ENCODE data around the gene CATSPER3. TPM values are rescaled to one million over a fixed set of nuclear protein-coding genes. Genes with fewer than 3 reads are reported as not detected.

CATSPER3 gene
- total RNA-seq, 2 experiments from 2014 or later: 0.56 TPM; not detected in 1

- Mint-ChIP-seq H3K36me3 (ENCODE audit: low read depth) (no peaks in the 10 kb centered on the region), H3K9me3 (no peaks in the 10 kb centered on the region), H3K4me3 (no peak overlapping the region), H3K27me3 (peaks cover 83% of the 10 kb centered on the region), H3K4me1 (ENCODE audit: low read depth) (peaks cover 18% of the 10 kb centered on the region), H3K27ac (no peak overlapping the region)
- Histone ChIP-seq H3K36me3 (ENCODE audit: insufficient read depth, low read length) (no peaks in the 10 kb centered on the region), H3K9me3 (ENCODE audit: control insufficient read depth in 1 of 2, insufficient read depth in 1 of 2, low read length in 2 of 2) (peaks cover 0 to 18% of the 10 kb centered on the region in 2 experiments), H3K4me3 (ENCODE audit: low read length) (no peak overlapping the region), H3K27ac (ENCODE audit: low read depth in 1 of 2, low read length in 2 of 2) (no peak overlapping the region), H3K4me1 (ENCODE audit: insufficient read depth, low read length) (peaks cover 26% of the 10 kb centered on the region), H3K27me3 (ENCODE audit: control insufficient read depth in 1 of 2, insufficient read depth in 2 of 2, low read length in 2 of 2) (peaks cover 65 to 85% of the 10 kb centered on the region in 2 experiments)
- TF ChIP-seq CTCF (IDR thresholded peaks at IDR 0.05): no peak
- DNase-seq (no peak), ATAC-seq (ENCODE audit: poor library complexity) (no peak)
- ChIA-PET POLR2A (no interaction called here), CTCF (no interaction called here)
- intact Hi-C loops (cut with DNase I, micrococcal nuclease): no loop called here
Observed at GRCh38 chr5:135041726-135042125, 74.0 kb downstream of the CATSPER3 start.

- H3K4me3 Mint-ChIP-seq: no peak overlapping the region
- Histone ChIP-seq H3K27ac (ENCODE audit: low read depth in 1 of 2, low read length in 2 of 2) (no peak overlapping the region), H3K4me1 (ENCODE audit: insufficient read depth, low read length) (peaks cover 26% of the 10 kb centered on the region), H3K9me3 (ENCODE audit: control insufficient read depth in 1 of 2, insufficient read depth in 1 of 2, low read length in 2 of 2) (peaks cover 0 to 18% of the 10 kb centered on the region in 2 experiments), H3K27me3 (ENCODE audit: control insufficient read depth in 1 of 2, insufficient read depth in 2 of 2, low read length in 2 of 2) (peaks cover 56 to 82% of the 10 kb centered on the region in 2 experiments), H3K36me3 (ENCODE audit: insufficient read depth, low read length) (no peaks in the 10 kb centered on the region), H3K4me3 (ENCODE audit: low read length) (no peak overlapping the region)
- no peaks in the 10 kb centered on the region for H3K9me3 Mint-ChIP-seq
- ChIA-PET CTCF (no interaction called here), POLR2A (no interaction called here)
- H3K4me1 Mint-ChIP-seq (ENCODE audit: low read depth): peaks cover 18% of the 10 kb centered on the region
- TF ChIP-seq CTCF (IDR thresholded peaks at IDR 0.05): no peak
- no peak overlapping the region for H3K27ac Mint-ChIP-seq
- DNase-seq (no peak), ATAC-seq (ENCODE audit: poor library complexity) (no peak)
- intact Hi-C loops (cut with DNase I, micrococcal nuclease): no loop called here
- H3K36me3 Mint-ChIP-seq (ENCODE audit: low read depth): no peaks in the 10 kb centered on the region
- H3K27me3 Mint-ChIP-seq: peaks cover 82% of the 10 kb centered on the region
Observed at GRCh38 chr5:135042595-135042994, 74.9 kb downstream of the CATSPER3 start.

- H3K4me1 Mint-ChIP-seq (ENCODE audit: low read depth): peaks cover 9% of the 10 kb centered on the region
- no peak for DNase-seq
- no peak overlapping the region for H3K27ac Mint-ChIP-seq
- Histone ChIP-seq H3K36me3 (ENCODE audit: insufficient read depth, low read length) (no peaks in the 10 kb centered on the region), H3K27me3 (ENCODE audit: control insufficient read depth in 1 of 2, insufficient read depth in 2 of 2, low read length in 2 of 2) (peaks cover 32 to 73% of the 10 kb centered on the region in 2 experiments), H3K4me3 (ENCODE audit: low read length) (no peak overlapping the region), H3K4me1 (ENCODE audit: insufficient read depth, low read length) (peaks cover 4% of the 10 kb centered on the region), H3K9me3 (ENCODE audit: control insufficient read depth in 1 of 2, insufficient read depth in 1 of 2, low read length in 2 of 2) (peaks cover 0 to 6% of the 10 kb centered on the region in 2 experiments), H3K27ac (ENCODE audit: low read depth in 1 of 2, low read length in 2 of 2) (no peak overlapping the region)
- TF ChIP-seq CTCF (IDR thresholded peaks at IDR 0.05): no peak
- H3K9me3 Mint-ChIP-seq: no peaks in the 10 kb centered on the region
- peaks cover 86% of the 10 kb centered on the region for H3K27me3 Mint-ChIP-seq
- ATAC-seq (ENCODE audit: poor library complexity): no peak
- POLR2A ChIA-PET: no interaction called here
- CTCF ChIA-PET: no interaction called here
- H3K36me3 Mint-ChIP-seq (ENCODE audit: low read depth): no peaks in the 10 kb centered on the region
- intact Hi-C loops (cut with DNase I, micrococcal nuclease): no loop called here
- H3K4me3 Mint-ChIP-seq: no peak overlapping the region
Observed at GRCh38 chr5:135045488-135045887, 77.8 kb downstream of the CATSPER3 start.

Data from CD4-positive, alpha-beta T cell (primary cell).